Adrenal gland (tissue), 12 donors: ENCODE results near the gene KRTAP10-2. TPM values are rescaled to one million over a fixed set of nuclear protein-coding genes. Genes with fewer than 3 reads are reported as not detected.

ENCODE experiments used
- DNase-seq, 7 donors: peaks; one replicate each; pipeline ENCODE4 v3.0.0-alpha.2; 2019 to 2020
- H3K27ac ChIP-seq, 5 donors: fragments of 200-600 bp; sonication (generic) in 4 of 5; 1 replicate in 3 of 5; 2 replicates in 2 of 5; pipeline versions ENCODE4 v1.5.1 to v1.8.0; 2016 to 2020; ENCODE audit warnings: mild to moderate bottlenecking in 1 of 5
- H3K27me3 ChIP-seq: fragments of 200-600 bp; 2 replicates; pipeline ENCODE4 v1.8.0; 2021
- H3K36me3 ChIP-seq, 2 donors: fragments of 200-600 bp; replicated peaks in 1 of 2; 1 replicate in 1 of 2; 2 replicates in 1 of 2; pipeline versions ENCODE4 v1.5.1 to v1.8.0; 2018 to 2022
- H3K4me1 ChIP-seq, 2 donors: fragments of 200-600 bp; replicated peaks in 1 of 2; 1 replicate in 1 of 2; 2 replicates in 1 of 2; pipeline versions ENCODE4 v1.5.1 to v1.8.0; 2018 to 2021
- H3K4me3 ChIP-seq, 4 donors: fragments of 200-600 bp; sonication (generic) in 3 of 4; one replicate each; pipeline ENCODE4 v1.5.1; 2016 to 2018
- H3K9me3 ChIP-seq, 3 donors: fragments of 200-600 bp; sonication (generic) in 1 of 3; replicated peaks in 1 of 3; 1 replicate in 2 of 3; 2 replicates in 1 of 3; pipeline versions ENCODE4 v1.5.1 to v1.8.0; 2016 to 2021
- POLR2A ChIP-seq, 2 donors: fragments of 450-650 bp; IDR thresholded peaks; one replicate each; pipeline ENCODE4 v1.6.1; 2017; ENCODE audit warnings: antibody characterized with exemption in 2 of 2, mild to moderate bottlenecking in 2 of 2, moderate library complexity in 1 of 2
- WGBS, 4 donors: extraction: QIAGEN DNeasy Blood & Tissue Kit in 2 of 4; methylation state at CpG; one replicate each; pipeline versions ENCODE4 v1.1.5 to v1.1.7; 2013 to 2017; 5-methylcytosine and 5-hydroxymethylcytosine counted together
- intact Hi-C, 2 donors: fragments of 100-400 bp; cut with DNase I; formaldehyde crosslinking; loops; one replicate each; pipeline versions ENCODE4 v1.14.1 to v1.15.0; 2022 to 2023
- polyA plus RNA-seq, 3 donors: library from polyadenylated mRNA; stranded (reverse); fragments of 200-250 nt in 2 of 3; fragments of 350-450 nt in 1 of 3; fragmentation: Illumina TruSeq in 1 of 3; extraction: RNeasy Lipid Tissue Mini Kit (QIAGEN cat#74804) in 1 of 3; gene quantifications; one replicate each; pipeline ENCODE4 v1.2.3, GENCODE V29; 2013 to 2014
- total RNA-seq, 9 donors: library from RNA; depleted of rRNA in 4 of 9; stranded (reverse); fragments of >200 nt in 4 of 9; fragments of 120-200 nt in 1 of 9; fragmentation: NEBNext Ultra II Directional in 1 of 9; extraction: Animal tissue kit (Norgen Biotek cat#: 25700) in 1 of 9; gene quantifications; one replicate each; pipeline versions ENCODE4 v1.1.0 to v1.2.4, GENCODE V29; 2013 to 2023
- TF ChIP-seq, protein P1 (sequence below), 6 experiments: fragments of 450-650 bp in 4 of 6; fragments of 200-600 bp in 2 of 6; sonication (generic) in 1 of 6; IDR thresholded peaks; 1 replicate in 5 of 6; 2 replicates in 1 of 6; pipeline versions ENCODE4 v1.5.1 to v1.8.0; 2016 to 2021; ENCODE audit warnings: antibody characterized with exemption in 6 of 6, mild to moderate bottlenecking in 2 of 6, moderate library complexity in 1 of 6
- donor health status: healthy with polysubstance abuse.
- donor health status: Bipolar disorder and iron deficiency.
- donor health status: DM: yes; HTN: yes; CAD: no.
- donor health status: DM: no; HTN: no; CAD: no.
- donor health status: DM: no; HTN: no; CAD: no.
- donor health status: DM: yes; HTN: yes; CAD: no.

The KRTAP10-2 gene
- total and polyA plus RNA-seq, 12 donors: not detected

- H3K27me3 ChIP-seq: peaks cover 7% of the 10 kb centered on the region
- no peak overlapping the region for H3K4me3 ChIP-seq
- H3K27ac ChIP-seq: no peak overlapping the region
- no peaks in the 10 kb centered on the region for H3K9me3 ChIP-seq
- 83 to 88% (median 86%) methylated on average over 20 to 27 of the region's 27 CpGs for WGBS, 4 donors
- intact Hi-C loops: no loop called here
- TF ChIP-seq, protein P1, sequence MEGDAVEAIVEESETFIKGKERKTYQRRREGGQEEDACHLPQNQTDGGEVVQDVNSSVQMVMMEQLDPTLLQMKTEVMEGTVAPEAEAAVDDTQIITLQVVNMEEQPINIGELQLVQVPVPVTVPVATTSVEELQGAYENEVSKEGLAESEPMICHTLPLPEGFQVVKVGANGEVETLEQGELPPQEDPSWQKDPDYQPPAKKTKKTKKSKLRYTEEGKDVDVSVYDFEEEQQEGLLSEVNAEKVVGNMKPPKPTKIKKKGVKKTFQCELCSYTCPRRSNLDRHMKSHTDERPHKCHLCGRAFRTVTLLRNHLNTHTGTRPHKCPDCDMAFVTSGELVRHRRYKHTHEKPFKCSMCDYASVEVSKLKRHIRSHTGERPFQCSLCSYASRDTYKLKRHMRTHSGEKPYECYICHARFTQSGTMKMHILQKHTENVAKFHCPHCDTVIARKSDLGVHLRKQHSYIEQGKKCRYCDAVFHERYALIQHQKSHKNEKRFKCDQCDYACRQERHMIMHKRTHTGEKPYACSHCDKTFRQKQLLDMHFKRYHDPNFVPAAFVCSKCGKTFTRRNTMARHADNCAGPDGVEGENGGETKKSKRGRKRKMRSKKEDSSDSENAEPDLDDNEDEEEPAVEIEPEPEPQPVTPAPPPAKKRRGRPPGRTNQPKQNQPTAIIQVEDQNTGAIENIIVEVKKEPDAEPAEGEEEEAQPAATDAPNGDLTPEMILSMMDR (IDR thresholded peaks at IDR 0.05): no peak
- no peak for TF ChIP-seq POLR2A (IDR thresholded peaks at IDR 0.05)
- no peaks in the 10 kb centered on the region for H3K4me1 ChIP-seq
- no peak for DNase-seq
- H3K36me3 ChIP-seq: no peaks in the 10 kb centered on the region
These were observed 48.9 kb downstream of the KRTAP10-2 start for GRCh38 chr21:44502171-44502958.

Other genes with a start within 250 kb of the KRTAP10-2 start
- gene CFAP410, start 212.1 kb downstream of the KRTAP10-2 start, total RNA-seq: 10 to 100 TPM; 12.4 to 73.5 (median 35.7) TPM
- gene CFAP410, start 212.1 kb downstream of the KRTAP10-2 start, polyA plus RNA-seq: 100 to 1,000 TPM in 2 of 3 donors, 1 to 10 TPM in 1; 1.4 to 149 (median 116) TPM
- gene TRPM2, start 197.9 kb downstream of the KRTAP10-2 start, total RNA-seq: 10 to 100 TPM in 5 of 9 donors, 1 to 10 TPM in 4; 1.9 to 16.0 (median 10.9) TPM
- 10 to 100 TPM in 2 of 3 donors, 1 to 10 TPM in 1; 1.5 to 28.3 (median 17.3) TPM for gene TRPM2, start 197.9 kb downstream of the KRTAP10-2 start, polyA plus RNA-seq
- 1 to 10 TPM in 7 of 9 donors, under 1 TPM in 2; 0.67 to 3.2 (median 2.3) TPM for gene LRRC3, start 96.0 kb downstream of the KRTAP10-2 start, total RNA-seq
- 1 to 10 TPM in 2 of 3 donors, under 1 TPM in 1; 0.97 to 1.9 (median 1.0) TPM for gene LRRC3, start 96.0 kb downstream of the KRTAP10-2 start, polyA plus RNA-seq
- not detected for gene KRTAP10-1, start 11.3 kb downstream of the KRTAP10-2 start, total RNA-seq
- gene KRTAP10-1, start 11.3 kb downstream of the KRTAP10-2 start, polyA plus RNA-seq: not detected
- not detected for gene KRTAP10-3, start 7.3 kb upstream of the KRTAP10-2 start, total RNA-seq
- not detected for gene KRTAP10-3, start 7.3 kb upstream of the KRTAP10-2 start, polyA plus RNA-seq
- gene KRTAP10-4, start 22.2 kb upstream of the KRTAP10-2 start, total RNA-seq: not detected
- gene KRTAP10-4, start 22.2 kb upstream of the KRTAP10-2 start, polyA plus RNA-seq: not detected
- gene KRTAP10-5, start 29.1 kb upstream of the KRTAP10-2 start, total RNA-seq: not detected
- not detected for gene KRTAP10-5, start 29.1 kb upstream of the KRTAP10-2 start, polyA plus RNA-seq
- gene KRTAP10-6, start 41.0 kb upstream of the KRTAP10-2 start, total RNA-seq: not detected
- gene KRTAP10-6, start 41.0 kb upstream of the KRTAP10-2 start, polyA plus RNA-seq: not detected
- not detected for gene KRTAP10-7, start 49.1 kb upstream of the KRTAP10-2 start, total RNA-seq
- not detected for gene KRTAP10-7, start 49.1 kb upstream of the KRTAP10-2 start, polyA plus RNA-seq
- gene KRTAP10-8, start 60.6 kb upstream of the KRTAP10-2 start, total RNA-seq: not detected
- gene KRTAP10-8, start 60.6 kb upstream of the KRTAP10-2 start, polyA plus RNA-seq: not detected
- gene KRTAP10-9, start 75.6 kb upstream of the KRTAP10-2 start, total RNA-seq: not detected
- not detected for gene KRTAP10-9, start 75.6 kb upstream of the KRTAP10-2 start, polyA plus RNA-seq
- gene KRTAP10-10, start 85.9 kb upstream of the KRTAP10-2 start, total RNA-seq: not detected
- not detected for gene KRTAP10-10, start 85.9 kb upstream of the KRTAP10-2 start, polyA plus RNA-seq
- not detected for gene KRTAP10-11, start 94.9 kb upstream of the KRTAP10-2 start, total RNA-seq
- not detected for gene KRTAP10-11, start 94.9 kb upstream of the KRTAP10-2 start, polyA plus RNA-seq
- not detected for gene KRTAP12-4, start 103.2 kb upstream of the KRTAP10-2 start, total RNA-seq
- not detected for gene KRTAP12-4, start 103.2 kb upstream of the KRTAP10-2 start, polyA plus RNA-seq
- gene KRTAP12-3, start 106.4 kb upstream of the KRTAP10-2 start, total RNA-seq: not detected
- gene KRTAP12-3, start 106.4 kb upstream of the KRTAP10-2 start, polyA plus RNA-seq: not detected
- gene KRTAP12-2, start 115.4 kb upstream of the KRTAP10-2 start, total RNA-seq: not detected
- not detected for gene KRTAP12-2, start 115.4 kb upstream of the KRTAP10-2 start, polyA plus RNA-seq
- not detected for gene KRTAP12-1, start 130.7 kb upstream of the KRTAP10-2 start, total RNA-seq
- not detected for gene KRTAP12-1, start 130.7 kb upstream of the KRTAP10-2 start, polyA plus RNA-seq
- gene KRTAP10-12, start 145.7 kb upstream of the KRTAP10-2 start, total RNA-seq: not detected
- gene KRTAP10-12, start 145.7 kb upstream of the KRTAP10-2 start, polyA plus RNA-seq: not detected
- not detected for gene TSPEAR, start 160.1 kb upstream of the KRTAP10-2 start, total RNA-seq
- not detected for gene TSPEAR, start 160.1 kb upstream of the KRTAP10-2 start, polyA plus RNA-seq